RWPE1 (cell line): ENCODE results near the gene PDZRN4.
"Not testable (repeated sequence)": the region's sequence is repeated elsewhere in the genome, so short reads cannot be mapped to it uniquely, and the experiment has no call there.

Experiments
- CTCF ChIA-PET: fragments of 350-600 bp; sonication (Branson Sonifier 250); formaldehyde crosslinking; extraction: SDS; loops from one replicate; lab custom pipeline; 2021; lab: Yijun Ruan, JAX
- POLR2A ChIA-PET: fragments of 400-600 bp; formaldehyde crosslinking; extraction: SDS; loops from one replicate; lab custom pipeline; 2020; ENCODE audit warnings: antibody characterized with exemption; ENCODE audit not compliant: low non-redundant PET; lab: Yijun Ruan, JAX
- DNase-seq: peaks from one replicate; pipeline ENCODE4 v3.0.0; 2012; ENCODE audit warnings: low spot score
- H3K27ac ChIP-seq: fragments of 450-650 bp; 2 replicates; pipeline ENCODE4 v1.5.1; 2017
- TF ChIP-seq, protein P1 (sequence below): fragments of 450-650 bp; conservative IDR thresholded peaks from 2 replicates; pipeline ENCODE4 v1.5.1; 2017; ENCODE audit warnings: low read depth, mild to moderate bottlenecking

The PDZRN4 gene

DNA sequence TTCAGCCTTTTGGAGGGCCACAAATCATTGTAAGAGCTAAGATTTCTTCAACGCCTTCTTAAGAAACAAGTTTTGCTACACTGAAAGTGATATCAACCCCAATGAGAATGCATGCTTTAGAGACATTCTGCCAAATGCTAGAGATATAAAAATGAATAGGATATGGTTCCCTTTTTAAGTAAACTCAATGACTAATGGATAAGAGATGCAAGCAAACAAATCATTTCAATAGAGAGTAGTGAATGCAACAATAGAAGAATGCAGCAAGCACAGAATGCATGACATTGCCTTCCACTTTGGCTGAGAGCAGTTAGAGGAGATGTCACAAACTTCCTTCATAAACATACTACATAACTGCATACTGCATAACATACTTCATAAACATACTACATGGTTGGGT lies 116.4 kb downstream of the PDZRN4 start:
- no peak overlapping the region for H3K27ac ChIP-seq
- ChIA-PET CTCF (no interaction called here), POLR2A (no interaction called here)
- TF ChIP-seq, protein P1, sequence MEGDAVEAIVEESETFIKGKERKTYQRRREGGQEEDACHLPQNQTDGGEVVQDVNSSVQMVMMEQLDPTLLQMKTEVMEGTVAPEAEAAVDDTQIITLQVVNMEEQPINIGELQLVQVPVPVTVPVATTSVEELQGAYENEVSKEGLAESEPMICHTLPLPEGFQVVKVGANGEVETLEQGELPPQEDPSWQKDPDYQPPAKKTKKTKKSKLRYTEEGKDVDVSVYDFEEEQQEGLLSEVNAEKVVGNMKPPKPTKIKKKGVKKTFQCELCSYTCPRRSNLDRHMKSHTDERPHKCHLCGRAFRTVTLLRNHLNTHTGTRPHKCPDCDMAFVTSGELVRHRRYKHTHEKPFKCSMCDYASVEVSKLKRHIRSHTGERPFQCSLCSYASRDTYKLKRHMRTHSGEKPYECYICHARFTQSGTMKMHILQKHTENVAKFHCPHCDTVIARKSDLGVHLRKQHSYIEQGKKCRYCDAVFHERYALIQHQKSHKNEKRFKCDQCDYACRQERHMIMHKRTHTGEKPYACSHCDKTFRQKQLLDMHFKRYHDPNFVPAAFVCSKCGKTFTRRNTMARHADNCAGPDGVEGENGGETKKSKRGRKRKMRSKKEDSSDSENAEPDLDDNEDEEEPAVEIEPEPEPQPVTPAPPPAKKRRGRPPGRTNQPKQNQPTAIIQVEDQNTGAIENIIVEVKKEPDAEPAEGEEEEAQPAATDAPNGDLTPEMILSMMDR = no peak
- no peak for DNase-seq

DNA sequence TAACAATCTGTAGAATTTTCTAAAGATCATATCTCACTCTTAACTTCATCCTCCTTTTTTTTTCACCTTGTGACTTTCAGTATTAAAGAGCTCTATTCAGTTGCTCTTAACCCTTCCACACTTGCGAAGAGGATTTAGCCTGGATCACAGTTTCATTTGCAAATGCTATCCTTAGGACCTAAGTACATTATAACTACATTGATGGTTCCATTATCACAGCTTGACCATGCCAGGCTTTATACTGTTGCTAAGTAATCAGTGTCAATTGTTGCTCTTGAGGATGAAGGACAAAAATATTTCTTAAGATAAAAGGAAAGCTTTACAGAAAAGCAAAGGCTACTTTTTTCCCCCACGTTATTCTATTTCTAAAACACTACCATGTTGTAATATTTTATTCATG lies 122.2 kb downstream of the PDZRN4 start:
- ChIA-PET POLR2A (no interaction called here), CTCF (no interaction called here)
- TF ChIP-seq, protein P1 = no peak
- DNase-seq = no peak
- H3K27ac ChIP-seq = no peak overlapping the region

DNA sequence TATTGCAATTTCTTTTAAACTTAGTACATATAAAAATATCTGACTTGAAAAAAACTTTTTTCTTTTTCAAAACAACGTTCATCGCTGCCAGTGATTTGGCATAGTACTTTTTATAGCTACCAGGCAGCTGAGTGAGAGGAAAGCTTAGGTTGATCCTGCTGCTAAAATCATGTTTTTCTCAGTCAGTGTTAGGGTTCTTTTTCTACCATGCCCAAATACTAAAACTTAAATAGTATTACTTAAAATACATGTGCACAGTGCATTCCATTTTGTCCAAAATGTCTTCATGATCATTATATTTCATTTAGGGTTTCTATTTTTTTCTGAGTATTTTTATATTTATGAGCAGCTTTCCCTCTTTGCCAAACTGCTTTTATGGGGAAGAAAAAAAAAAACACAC lies 123.8 kb downstream of the PDZRN4 start:
- no peak for DNase-seq
- CTCF ChIA-PET = no interaction called here
- TF ChIP-seq, protein P1 = no peak
- POLR2A ChIA-PET = no interaction called here
- no peak overlapping the region for H3K27ac ChIP-seq

DNA sequence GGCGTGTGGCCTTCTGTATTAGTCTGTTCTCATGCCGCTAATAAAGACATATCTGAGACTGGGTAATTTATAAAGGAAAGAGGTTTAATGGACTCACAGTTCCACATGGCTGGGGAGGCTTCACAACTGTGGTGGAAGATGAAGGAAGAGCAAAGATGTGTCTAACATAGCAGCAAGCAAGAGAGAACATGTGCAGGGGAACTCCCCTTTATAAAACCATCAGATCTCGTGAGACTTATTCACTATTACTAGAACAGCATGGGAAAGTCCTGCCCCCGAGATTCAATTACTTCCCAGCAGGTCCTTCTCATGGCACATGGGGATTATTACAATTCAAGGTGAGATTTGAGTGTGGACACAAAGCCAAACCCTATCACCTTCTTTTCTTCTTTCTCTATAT lies 124.3 kb downstream of the PDZRN4 start:
- CTCF ChIA-PET, POLR2A ChIA-PET, DNase-seq, H3K27ac ChIP-seq: not testable (repeated sequence)

DNA sequence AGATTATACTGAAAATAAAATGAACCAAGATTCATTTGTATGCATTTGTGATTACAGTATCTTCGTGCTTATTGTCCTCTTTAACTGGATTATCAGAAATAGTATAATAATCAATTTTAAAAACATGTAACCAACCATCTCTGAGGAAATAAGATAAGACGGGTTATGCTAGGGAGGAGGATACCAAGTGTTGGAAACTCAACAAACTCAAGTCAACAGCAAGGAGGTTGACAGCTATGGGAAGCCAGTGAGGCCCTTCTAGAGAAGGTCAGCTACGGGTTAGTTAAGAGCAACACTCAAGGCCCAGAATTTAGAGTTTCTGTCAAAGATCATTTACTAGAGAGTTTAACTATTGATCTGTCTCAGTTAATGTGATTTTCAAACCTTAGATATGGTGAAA lies 137.2 kb downstream of the PDZRN4 start:
- ChIA-PET POLR2A (no interaction called here), CTCF (interaction anchor here (0.7 kb wide), 1 partner anchor 288 kb away, joined by 3 read pairs; no protein-coding TSS in a partner anchor)
- TF ChIP-seq, protein P1 = no peak
- H3K27ac ChIP-seq = no peak overlapping the region
- no peak for DNase-seq

DNA sequence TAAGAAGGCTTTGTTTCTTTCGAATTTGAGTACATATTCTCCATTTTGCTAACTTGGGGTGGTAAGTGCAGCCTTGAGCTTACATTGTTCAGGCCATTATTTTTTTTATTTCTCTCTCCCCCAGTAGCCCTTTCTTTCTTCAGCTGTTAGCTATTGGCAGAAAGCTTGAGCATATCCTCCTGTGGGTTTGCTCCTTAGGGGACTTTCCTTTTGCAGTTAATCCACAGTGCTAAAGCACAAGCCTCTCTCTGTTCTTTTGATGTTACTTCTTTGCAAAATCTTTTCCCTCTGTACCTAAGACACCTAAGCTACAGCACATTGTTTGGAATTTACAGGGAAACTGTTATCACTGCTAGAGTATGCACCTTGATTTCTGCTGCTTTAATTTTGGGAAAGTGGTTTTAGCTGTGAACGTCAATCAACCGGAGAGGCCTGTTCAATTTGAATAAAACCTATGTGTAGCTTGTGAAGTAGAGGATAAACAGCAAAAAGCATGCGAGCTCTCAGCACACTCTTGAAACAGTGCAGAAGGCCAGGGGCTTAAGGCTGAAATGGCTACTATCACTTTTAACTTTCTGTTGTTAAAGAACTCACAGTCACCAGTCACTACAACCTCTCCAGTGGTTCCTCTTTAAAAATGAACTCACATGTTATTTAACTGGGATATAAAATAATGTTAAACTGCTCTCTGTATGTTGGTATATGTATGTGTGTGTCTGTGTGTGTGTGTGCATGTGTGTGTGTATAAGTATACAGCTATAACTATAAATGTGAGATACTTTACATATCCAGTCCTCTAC lies 139.2 kb downstream of the PDZRN4 start:
- DNase-seq = no peak
- no peak overlapping the region for H3K27ac ChIP-seq
- ChIA-PET CTCF (no interaction called here), POLR2A (no interaction called here)
- TF ChIP-seq, protein P1 = no peak

DNA sequence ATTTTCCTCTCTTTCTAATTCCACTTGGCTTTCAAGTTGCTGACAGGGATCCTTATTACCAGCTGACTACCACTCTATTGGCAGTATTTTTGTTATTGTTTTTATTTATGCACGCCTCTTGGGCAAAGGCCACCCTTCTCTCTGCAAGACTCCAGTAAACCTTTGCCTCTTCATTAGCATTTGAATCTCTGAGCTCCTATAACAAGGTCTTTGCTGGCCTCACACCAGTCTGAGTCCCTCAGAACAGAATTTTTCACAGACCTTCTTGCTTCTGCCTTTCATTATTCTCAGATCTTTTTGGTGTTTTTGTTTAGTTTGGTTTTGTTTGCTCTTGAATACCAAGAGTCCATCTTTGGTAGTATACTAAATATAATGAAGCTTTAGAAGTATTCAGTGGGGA lies 145.9 kb downstream of the PDZRN4 start:
- TF ChIP-seq, protein P1 = no peak
- DNase-seq = no peak
- H3K27ac ChIP-seq = no peak overlapping the region
- ChIA-PET POLR2A (no interaction called here), CTCF (interaction anchor here (0.7 kb wide), 1 partner anchor 12 kb away, joined by 3 read pairs; no protein-coding TSS in a partner anchor)
